GM19035 (cell line): ENCODE measurements around the gene RHEBL1.

Experiments
- ATAC-seq: cut with Tn5 transposase; IDR thresholded peaks from one replicate; pipeline ENCODE4 v1.9.1; 2021; ENCODE audit not compliant: unreplicated experiment

The RHEBL1 gene

DNA sequence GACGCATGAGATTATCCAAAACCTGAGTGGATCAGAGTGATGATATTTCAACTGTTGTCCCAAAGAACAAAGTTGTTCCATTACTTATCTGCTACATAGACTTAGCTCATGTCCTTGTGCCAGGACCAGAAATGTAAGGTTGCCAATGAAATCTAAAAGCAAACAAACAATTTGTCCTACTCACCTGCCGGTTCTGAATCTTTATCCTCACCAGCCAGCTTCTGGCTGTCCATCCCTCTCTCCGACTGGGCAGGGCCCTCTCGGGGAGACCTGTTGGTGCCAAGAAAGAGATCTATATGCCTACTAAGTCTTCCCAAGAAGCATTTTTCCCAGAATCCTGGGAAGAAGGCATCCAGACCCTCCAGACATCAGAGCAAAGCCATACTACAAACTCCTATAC is 14.7 kb downstream of the RHEBL1 start:
- ATAC-seq: no peak

DNA sequence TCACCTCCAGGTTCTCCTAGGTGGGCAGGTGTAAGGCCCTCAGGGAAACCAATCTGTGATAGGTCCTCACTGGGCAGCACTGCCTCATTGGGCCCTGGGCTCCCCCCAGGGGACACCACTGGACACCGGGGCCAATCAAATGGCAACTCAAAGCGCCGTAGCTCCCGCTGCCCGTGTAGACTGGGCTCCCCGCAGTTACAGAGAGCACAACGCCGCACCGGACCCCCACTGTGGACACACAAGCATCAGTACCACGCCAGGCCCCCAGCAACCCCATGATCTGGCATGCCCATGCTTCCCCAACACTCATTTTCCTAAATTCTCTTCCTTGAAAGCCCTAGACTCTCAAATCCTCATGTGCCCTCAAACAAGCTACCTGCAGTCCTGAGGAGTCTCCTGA is 15.3 kb downstream of the RHEBL1 start:
- no peak for ATAC-seq

DNA sequence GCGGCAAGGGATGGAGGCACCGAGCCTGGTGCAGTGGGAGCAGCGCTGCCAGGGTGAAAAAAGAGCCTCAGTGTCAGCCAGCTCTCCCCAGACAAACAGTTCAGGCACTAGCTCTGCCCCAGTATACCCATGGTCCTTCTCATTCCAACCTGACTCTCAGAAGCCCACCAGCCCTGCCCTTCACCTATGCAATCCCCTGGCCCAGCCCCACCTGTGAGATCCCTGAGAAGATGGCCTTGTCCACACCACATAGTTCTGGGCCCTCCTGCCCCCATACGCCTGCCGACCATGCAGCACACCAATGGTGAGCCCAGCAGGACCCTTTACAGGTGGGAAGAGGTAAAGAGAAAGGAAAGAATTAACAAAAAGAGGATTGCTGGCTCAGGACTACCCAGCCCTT is 15.7 kb downstream of the RHEBL1 start:
- ATAC-seq: no peak

DNA sequence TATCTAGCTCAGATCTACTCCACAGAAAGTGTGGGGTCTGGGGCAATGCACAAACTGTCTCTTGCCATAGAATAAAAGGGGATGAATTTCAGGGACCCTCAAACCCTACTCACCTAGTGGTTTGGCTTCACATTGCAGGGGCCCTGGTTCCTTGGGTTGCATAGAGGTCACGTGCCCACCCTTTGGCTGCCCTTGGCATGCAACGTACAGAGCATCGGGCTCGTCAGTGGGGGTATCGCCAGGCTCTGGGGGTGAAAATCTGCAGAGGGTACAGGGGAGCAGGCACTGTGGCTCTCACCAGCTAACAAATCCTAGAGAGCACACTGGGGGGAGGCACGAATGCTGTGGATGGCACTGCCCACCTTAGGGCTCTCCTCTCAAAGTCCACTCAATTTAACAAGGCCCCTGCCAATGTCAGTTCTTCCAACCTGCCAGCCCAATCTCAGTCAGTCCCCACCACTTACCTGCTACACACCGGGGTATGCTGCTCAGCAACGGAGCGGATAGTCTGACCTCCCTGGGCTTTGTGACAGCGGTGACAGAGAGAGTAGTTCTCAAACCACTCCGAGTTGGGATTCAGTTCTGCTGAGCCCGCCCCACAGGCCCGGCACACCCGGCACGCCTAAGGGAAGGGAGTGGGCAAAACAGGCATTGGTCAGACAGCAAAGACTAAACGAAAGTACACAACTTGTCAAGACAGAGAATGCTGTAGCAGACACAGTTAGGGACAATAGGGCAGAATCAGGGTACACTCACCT is 17.1 kb downstream of the RHEBL1 start:
- ATAC-seq: no peak

DNA sequence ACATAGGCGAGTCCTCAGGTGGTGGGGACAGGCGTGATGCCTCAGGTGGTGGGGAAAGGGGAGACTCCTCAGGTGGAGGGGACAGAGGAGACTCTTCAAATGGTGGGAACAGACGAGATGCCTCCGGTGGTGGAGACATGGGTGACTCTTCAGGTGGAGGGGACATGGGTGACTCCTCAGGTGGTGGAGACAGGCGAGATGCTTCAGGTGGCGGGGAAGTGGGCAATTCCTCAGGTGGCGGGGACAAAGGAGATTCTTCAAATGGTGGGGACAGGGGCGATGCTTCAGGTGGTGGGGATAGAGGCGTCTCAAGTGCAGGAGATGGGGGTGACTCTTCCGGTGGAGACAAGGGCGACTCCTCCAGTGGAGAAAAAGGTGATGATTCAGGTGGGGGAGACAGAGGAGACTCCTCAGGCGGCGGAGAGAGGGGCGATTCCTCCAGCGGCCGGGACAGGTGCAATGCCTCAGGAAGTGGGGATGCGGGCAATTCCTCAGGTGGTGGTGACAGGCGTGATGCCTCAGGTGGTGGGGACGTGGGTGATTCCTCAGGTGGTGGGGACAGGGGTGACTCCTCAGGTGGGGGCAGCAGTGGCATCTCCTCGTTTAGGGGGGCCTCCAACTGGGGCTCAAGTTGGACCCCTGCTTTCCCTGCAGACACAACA is 17.9 kb downstream of the RHEBL1 start:
- no peak for ATAC-seq

DNA sequence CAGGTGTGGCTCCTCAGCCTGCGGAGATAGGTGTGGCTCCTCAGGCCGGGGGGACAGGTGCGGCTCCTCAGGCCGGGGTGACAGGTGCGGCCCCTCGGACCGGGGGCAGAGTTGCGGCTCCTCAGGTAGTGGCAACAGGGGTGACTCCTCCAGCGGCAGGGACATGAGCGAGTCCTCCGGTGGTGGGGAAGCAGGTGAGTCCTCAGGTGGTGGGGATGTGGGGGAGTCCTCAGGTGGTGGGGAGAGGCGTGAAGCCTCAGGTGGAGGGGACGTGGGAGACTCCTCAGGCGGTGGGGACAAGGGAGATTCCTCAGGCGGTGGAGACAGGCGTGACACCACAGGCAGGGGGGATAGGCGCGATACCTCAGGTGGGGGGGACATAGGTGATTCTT is 18.4 kb downstream of the RHEBL1 start:
- ATAC-seq: no peak

DNA sequence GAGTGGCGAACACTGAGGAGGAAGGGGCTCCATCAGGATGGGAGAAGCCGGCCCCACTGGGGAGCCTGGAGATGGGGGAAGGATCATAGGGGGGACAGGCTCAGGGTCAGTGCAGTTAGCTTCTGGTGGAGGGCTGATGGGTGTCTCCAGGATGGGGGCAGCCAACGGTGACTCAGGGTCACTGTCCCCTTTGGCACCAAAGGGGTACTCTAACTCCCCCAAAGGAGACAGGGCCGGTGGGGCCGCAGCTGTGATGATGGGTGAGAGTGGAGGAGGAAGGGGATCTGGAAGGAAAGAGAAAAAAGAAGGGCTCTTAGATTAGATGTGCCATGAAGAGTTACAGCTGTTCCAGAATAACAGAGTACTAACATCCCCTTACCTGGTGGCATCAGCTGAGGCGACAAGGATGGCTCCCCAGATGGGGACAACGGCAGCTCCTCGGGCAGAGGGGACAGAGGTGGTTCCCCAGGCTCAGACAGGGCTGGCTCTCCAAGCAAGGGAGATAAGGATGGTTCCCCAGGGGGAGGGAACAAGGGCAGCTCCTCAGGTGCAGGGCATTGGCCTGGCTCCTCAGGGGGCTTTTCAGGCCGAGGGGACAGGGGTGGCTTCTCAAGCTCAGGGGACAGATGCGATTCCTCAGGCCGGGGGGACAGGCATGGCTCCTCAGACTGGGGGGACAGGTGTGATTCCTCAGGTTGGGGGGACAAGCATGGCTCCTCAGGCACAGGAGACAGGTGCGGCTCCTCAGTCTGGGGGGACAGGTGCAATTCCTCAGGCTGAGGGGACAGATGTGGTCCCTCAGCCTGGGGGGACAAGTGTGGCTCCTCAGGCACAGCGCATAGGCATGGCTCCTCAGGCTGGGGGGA is 19.0 kb downstream of the RHEBL1 start:
- no peak for ATAC-seq

DNA sequence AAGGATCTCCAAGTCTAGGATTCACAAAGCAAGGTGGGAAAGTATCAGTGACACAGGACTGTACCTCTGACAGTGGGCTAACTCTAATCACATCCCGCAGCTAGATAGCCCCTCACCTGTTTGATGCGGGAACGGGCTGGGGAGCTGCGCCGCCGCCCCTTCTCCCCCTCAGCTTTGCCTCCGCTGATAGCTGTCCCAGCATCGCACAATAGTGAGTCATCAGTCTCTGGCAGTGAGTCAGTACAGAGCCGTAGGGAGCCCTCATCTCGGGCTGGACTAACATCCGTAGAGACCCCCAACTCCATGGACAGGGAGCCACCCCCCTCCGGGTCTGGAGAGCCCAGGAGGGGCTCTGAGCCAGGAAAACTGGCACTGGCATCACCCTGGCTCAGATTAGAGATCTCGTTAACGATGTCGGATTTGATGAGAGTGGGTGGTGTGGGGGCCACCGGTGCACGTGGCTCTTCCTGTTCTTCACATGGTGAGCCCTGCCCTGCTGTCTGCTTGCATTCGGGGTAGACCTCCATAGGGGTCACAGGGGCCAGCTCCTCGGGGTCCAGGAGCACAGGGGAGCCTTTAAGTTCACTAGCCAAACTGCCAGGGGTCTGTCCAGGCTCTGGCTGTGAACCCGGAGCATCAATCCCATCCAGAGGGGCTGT is 20.1 kb downstream of the RHEBL1 start:
- no peak for ATAC-seq

DNA sequence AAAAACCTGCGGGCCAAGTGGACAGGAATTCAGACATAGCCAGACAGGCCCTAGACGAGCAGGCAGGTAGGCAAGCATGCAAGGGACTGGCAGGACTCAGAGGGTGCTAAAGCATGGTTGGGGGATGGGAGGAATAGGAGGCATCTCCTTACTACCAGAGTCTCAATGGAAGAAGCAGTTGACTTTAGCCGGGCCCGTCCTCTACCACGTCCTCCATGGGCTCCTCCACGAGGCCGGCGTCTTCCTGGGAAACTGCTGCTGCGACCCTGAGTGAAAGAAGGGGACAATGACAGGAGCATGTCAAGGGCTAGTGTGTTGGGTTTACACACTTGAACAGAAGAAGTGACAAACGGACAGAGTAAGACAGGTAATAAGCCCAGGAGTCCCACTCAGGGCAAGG is 20.8 kb downstream of the RHEBL1 start:
- ATAC-seq: no peak

DNA sequence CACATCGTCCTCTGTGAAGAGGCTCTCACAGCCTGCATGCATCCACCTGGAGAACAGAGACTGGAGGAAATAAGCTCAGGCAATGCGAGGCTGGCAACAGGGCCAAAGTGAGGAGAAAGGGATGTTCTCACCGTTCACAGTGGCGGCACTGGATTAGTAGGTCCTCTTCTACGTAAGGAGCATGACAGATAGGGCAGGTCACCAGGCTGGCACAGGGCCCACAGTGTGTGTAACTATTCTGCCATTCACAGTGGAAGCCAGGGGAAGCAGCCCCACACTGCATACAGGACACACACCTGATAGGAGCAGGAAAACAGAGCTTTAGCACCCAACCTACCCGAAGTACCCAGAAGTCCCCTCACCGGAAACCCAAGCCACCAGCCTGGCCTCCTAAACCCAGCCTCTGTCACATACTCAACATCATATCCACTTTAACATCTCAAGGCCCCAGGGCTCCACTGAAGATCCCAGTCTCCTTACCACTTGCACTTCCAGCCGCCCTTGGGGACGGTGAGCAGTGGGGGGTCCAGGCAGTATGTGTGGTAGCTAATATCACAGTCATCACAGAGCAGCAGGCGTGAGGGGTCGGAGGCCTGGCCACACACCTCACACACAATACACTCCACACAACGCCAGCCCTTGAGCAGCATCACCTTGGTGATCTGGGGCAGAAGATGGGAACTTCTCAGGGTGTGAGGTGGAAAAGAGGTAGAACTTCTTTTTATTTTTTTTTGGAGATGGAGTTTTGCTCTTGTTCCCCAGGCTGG is 23.5 kb downstream of the RHEBL1 start:
- no peak for ATAC-seq

DNA sequence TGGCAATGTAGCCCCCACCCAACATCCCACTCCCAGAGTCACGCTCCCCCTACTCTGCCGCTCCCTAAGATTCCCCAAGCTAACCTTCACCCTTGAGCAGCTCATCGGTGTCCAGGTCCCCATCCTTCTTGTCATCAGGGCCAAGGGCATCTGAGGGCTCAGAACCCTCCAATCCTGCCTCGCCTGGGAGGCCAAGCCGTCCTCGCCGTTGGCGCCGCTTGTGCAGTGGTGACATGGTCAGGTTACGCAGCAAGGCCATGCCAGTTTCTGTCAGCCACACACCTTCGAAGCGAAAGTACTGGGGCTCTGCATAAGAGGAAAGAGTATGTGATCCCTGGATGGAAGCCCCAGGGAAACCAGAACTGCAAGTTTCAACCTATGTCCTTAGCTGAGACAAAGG is 25.1 kb downstream of the RHEBL1 start:
- no peak for ATAC-seq

DNA sequence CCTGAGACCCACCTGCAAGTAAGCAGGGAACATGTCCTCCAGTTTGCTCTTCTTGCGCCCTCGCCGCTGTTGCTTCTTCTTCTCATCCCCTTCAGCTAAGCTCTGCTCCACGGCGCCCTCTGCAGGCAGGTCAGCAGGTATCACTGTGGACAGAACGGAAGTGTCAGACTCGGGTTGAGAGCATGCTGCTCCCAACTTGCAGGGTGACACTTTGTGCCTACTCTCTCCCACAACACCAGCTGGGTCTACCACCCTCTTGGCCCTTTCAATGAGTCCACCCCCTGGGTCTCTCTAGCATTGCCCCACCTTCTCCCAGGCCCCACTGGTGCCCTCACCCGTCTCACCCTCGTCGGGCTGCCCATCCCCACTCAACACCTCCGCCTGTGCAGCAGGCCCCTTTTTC is 25.9 kb downstream of the RHEBL1 start:
- no peak for ATAC-seq

DNA sequence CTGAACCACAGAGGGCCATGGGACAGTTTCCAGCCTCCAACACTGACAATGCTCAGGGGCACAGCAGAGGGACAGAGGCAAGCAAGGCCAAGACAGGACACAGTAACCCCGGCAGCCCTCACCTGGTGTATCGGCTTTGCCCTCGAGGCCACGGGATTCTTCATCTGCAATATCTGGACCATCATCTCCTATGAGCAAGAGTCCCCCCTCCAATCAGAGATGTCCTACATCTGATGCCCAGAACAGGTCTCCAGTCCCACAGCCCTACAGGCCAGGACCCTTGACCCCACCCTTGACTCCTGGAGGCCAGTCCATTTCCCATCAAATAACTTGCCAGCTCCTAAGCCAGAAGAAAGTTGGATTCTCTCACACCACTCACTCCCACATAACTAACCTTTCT is 26.5 kb downstream of the RHEBL1 start:
- ATAC-seq: no peak

DNA sequence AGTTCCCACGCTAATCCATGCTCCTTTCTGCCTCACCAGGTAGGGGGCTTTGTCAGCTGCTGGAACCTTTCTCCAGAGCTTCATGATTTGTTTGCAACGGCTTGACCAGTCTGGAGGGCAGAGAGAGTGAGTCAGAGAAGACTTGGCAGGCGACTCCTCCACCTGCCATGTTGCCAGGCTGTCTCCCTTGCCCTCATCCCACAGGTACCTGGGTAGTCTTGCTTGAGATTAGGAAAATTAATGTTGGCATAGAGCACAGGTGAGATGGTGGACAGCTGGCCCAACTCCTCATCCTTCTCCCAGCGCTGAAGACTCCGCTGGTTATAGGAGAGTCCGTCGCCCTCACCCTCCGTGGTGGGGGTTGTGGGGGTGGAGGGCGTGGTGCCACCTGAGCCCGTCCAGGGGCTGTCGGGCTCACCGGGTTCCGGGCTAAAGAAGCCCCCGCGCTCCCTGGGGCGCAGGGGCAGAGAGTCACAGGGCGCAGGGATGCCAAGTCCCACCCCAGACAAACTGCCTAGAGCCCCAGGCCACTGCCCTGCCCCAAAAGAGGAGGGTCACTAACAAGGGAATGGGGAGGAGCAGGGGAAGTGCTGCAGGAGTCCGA is 27.8 kb downstream of the RHEBL1 start:
- no peak for ATAC-seq

DNA sequence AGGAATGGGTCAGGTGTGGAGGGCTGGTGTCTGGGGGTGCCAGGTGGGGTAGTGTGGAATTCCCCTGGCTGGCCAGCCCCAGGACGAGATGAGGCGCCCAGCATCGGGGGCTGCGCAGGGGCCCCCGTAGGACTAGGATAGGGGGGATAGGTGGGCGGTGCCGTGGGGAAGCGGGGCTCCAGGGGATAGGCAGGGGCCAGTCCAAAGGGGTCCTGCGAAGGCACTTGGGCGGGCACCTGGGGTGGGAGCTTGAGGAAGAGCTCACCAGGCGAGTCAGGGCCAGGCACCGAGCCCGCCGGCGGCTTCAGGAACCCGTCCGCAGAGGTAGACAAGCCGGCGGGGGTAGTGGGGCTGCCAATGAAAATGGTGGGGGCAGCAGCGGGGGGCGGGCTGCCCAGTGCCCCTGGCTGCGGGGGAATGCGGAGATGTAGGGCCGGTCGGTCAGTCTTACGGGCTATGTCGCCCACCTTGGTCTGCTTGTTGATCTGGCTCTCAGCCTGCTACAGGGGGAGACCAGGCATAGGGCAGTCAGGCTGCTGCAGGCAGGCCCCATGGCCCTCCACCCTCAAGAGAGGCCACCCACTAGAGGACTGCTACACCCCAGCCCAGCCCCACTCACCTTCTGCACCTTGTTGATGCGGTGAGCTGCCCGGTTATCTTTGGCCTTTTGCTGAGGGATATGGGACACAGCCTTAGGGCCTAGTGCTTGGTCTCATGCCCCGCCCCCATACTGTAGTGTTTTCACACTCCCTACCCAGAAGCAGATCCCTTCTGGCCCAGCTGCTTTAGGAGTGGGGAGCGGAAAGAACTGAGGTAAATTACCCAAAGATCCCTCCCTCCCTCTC is 28.5 kb downstream of the RHEBL1 start:
- no peak for ATAC-seq

DNA sequence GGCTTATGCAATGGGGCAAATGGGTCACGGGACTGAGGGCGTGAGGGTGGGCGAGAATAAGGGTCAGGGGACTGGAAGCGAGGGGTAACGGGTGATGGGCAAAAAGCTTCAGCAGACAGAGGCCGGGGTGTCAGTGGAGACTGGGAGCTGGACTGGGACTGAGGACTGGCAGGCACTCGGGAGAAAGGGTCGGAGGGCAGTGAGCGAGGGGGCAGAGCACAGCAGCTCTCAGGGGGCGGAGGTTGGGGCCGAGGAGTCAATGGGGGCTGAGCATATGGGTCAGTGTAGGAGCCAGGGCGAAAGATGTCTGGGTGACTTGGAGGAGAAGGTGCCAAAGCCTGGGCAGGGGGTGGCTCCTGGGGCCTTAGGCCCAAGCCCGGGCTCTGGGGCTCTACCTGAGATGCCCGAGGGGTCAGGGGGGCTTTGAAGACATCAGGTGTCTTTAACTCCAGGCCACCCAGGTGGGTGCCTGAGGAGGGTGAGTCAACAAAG is 29.4 kb downstream of the RHEBL1 start:
- no peak for ATAC-seq

DNA sequence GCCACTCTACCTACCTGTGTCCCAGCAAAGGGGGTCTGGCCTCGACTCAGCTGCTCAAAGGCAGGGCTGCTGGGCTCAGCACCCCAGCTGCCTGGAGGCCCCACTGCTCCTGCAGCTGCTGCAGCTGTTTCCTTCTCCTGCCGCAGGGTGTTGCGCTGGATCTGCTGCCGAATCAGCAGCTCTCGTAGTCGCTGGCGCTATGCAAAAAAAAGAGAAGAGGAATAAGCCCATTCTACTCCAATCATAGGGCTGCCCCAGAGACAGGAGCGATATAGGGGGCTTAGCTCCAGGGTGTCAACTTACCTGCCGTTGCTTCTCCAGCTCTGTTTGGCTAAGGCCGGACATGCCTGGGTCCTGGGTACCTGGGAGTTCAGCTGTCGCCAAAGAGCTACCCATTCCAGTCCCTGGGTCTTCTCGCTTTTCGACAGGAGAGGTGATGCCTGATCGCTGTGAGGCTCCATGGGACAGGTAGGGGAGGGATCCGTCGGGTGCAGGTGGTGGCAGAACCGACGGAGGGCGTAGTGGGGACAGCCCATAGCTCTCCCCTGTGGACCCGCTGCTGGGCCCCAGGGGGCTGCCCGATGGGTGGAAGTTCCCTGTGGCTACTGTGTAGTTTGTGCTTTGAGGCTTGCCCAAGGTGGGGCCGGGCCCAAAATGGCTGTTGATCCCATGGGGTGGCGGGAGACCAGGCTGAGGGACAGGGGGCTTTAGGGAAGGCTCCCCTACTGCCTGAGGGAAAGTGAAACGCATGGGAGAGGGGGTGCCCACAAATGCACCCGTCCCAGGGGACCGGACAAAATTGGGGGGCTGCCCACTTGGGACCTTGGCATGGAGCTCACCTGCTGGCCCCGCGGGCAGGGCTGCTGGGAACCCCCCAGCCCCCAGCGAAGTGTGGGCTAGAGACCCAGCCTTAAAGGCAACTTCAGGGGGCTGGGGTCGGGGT is 30.1 kb downstream of the RHEBL1 start:
- ATAC-seq: no peak
